ENCODE data around the gene ERGIC1.

ERGIC1 gene

GRCh38 chr5:172792701-172793570, 41.1 kb upstream of the ERGIC1 start:
- H3K36me3 ChIP-seq (ENCODE audit: control insufficient read depth in 1 of 2, insufficient read depth in 2 of 2, low read length in 2 of 2), result no peaks in the 10 kb centered on the region
- no peak overlapping the region for H3K4me3 ChIP-seq (ENCODE audit: low read depth in 1 of 2, low read length in 2 of 2)
- peaks cover 20% of the 10 kb centered on the region in 2 donors for H3K4me1 ChIP-seq (ENCODE audit: control insufficient read depth in 1 of 2, insufficient read depth in 2 of 2, low read length in 2 of 2)
- no peaks in the 10 kb centered on the region for H3K9me3 ChIP-seq (ENCODE audit: control insufficient read depth in 1 of 2, low read length in 2 of 2)
- H3K27me3 ChIP-seq (ENCODE audit: low read depth, low read length), result no peaks in the 10 kb centered on the region
- H3K27ac ChIP-seq (ENCODE audit: low read length), result peak overlapping the region; percentile 73

GRCh38 chr5:172793577-172794488, 40.2 kb upstream of the ERGIC1 start:
- Histone ChIP-seq H3K9me3 (ENCODE audit: control insufficient read depth in 1 of 2, low read length in 2 of 2) (no peaks in the 10 kb centered on the region), H3K27ac (ENCODE audit: low read length) (peak overlapping the region; percentile 73), H3K4me1 (ENCODE audit: control insufficient read depth in 1 of 2, insufficient read depth in 2 of 2, low read length in 2 of 2) (peaks cover 12 to 16% of the 10 kb centered on the region in 2 donors), H3K27me3 (ENCODE audit: low read depth, low read length) (no peaks in the 10 kb centered on the region), H3K36me3 (ENCODE audit: control insufficient read depth in 1 of 2, insufficient read depth in 2 of 2, low read length in 2 of 2) (no peaks in the 10 kb centered on the region), H3K4me3 (ENCODE audit: low read depth in 1 of 2, low read length in 2 of 2) (no peak overlapping the region)

GRCh38 chr5:172795318-172795977, 38.6 kb upstream of the ERGIC1 start:
- no peaks in the 10 kb centered on the region for H3K27me3 ChIP-seq (ENCODE audit: low read depth, low read length)
- H3K27ac ChIP-seq (ENCODE audit: low read length), result peak overlapping the region; percentile 65
- H3K9me3 ChIP-seq (ENCODE audit: control insufficient read depth in 1 of 2, low read length in 2 of 2), result no peaks in the 10 kb centered on the region
- no peak overlapping the region for H3K4me3 ChIP-seq (ENCODE audit: low read depth in 1 of 2, low read length in 2 of 2)
- H3K36me3 ChIP-seq (ENCODE audit: control insufficient read depth in 1 of 2, insufficient read depth in 2 of 2, low read length in 2 of 2), result no peaks in the 10 kb centered on the region
- peaks cover 0 to 8% of the 10 kb centered on the region in 2 donors for H3K4me1 ChIP-seq (ENCODE audit: control insufficient read depth in 1 of 2, insufficient read depth in 2 of 2, low read length in 2 of 2)

DNA sequence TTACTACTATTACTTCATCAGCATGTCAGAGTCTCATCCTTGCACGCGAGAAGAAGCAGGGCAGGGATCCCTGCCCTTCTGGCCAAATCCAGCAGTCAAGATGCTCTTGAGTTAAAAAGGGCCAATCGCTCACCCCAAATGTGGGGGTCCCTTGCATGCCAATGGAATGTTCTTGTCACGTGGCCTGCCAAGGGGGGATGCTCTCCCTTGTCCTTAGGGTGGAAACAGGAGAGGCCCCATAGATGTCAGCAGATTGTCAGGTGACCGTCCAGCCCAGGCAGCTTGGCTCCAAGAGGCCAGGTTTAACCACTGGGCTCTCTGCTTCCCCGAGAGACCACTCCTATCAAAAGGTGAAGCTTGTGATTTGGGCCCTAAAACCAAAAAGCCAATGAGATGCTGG, 37.7 kb upstream of the ERGIC1 start:
- Histone ChIP-seq H3K4me3 (ENCODE audit: low read depth in 1 of 2, low read length in 2 of 2) (no peak overlapping the region), H3K27me3 (ENCODE audit: low read depth, low read length) (no peaks in the 10 kb centered on the region), H3K27ac (ENCODE audit: low read length) (peak overlapping the region; percentile 65), H3K9me3 (ENCODE audit: control insufficient read depth in 1 of 2, low read length in 2 of 2) (no peaks in the 10 kb centered on the region), H3K4me1 (ENCODE audit: control insufficient read depth in 1 of 2, insufficient read depth in 2 of 2, low read length in 2 of 2) (peaks cover 0 to 8% of the 10 kb centered on the region in 2 donors), H3K36me3 (ENCODE audit: control insufficient read depth in 1 of 2, insufficient read depth in 2 of 2, low read length in 2 of 2) (no peaks in the 10 kb centered on the region)

DNA sequence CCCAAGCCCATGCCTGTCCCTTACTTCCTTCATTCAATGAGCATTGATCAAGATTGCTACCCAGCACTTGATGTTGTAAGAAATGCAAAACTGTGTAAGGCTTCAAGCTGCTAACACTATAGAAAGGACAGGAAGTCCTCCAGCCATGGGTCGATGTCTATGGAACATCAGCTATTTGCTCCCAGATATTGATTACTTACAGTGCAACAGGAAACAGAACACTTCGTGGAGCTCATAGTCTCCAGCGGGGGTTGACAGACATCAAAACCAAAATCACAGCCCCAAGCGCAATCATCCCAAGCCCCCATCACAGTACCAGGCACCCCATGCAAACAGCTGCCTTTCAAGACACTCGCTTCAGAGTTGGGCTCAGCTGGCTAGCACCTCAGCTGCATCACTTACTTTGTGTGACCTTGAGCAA, 36.3 kb upstream of the ERGIC1 start:
- Histone ChIP-seq H3K9me3 (ENCODE audit: control insufficient read depth in 1 of 2, low read length in 2 of 2) (no peaks in the 10 kb centered on the region), H3K27me3 (ENCODE audit: low read depth, low read length) (no peaks in the 10 kb centered on the region), H3K4me3 (ENCODE audit: low read depth in 1 of 2, low read length in 2 of 2) (no peak overlapping the region), H3K36me3 (ENCODE audit: control insufficient read depth in 1 of 2, insufficient read depth in 2 of 2, low read length in 2 of 2) (no peaks in the 10 kb centered on the region), H3K4me1 (ENCODE audit: control insufficient read depth in 1 of 2, insufficient read depth in 2 of 2, low read length in 2 of 2) (peaks cover 0 to 8% of the 10 kb centered on the region in 2 donors), H3K27ac (ENCODE audit: low read length) (peak overlapping the region; percentile 78)

- Histone ChIP-seq H3K27me3 (ENCODE audit: low read depth, low read length) (no peaks in the 10 kb centered on the region), H3K4me3 (ENCODE audit: low read depth in 1 of 2, low read length in 2 of 2) (no peak overlapping the region), H3K27ac (ENCODE audit: low read length) (peak overlapping the region; percentile 78), H3K9me3 (ENCODE audit: control insufficient read depth in 1 of 2, low read length in 2 of 2) (no peaks in the 10 kb centered on the region), H3K36me3 (ENCODE audit: control insufficient read depth in 1 of 2, insufficient read depth in 2 of 2, low read length in 2 of 2) (no peaks in the 10 kb centered on the region), H3K4me1 (ENCODE audit: control insufficient read depth in 1 of 2, insufficient read depth in 2 of 2, low read length in 2 of 2) (peaks cover 0 to 8% of the 10 kb centered on the region in 2 donors)
Observed at GRCh38 chr5:172798422-172799215, 35.4 kb upstream of the ERGIC1 start.

DNA sequence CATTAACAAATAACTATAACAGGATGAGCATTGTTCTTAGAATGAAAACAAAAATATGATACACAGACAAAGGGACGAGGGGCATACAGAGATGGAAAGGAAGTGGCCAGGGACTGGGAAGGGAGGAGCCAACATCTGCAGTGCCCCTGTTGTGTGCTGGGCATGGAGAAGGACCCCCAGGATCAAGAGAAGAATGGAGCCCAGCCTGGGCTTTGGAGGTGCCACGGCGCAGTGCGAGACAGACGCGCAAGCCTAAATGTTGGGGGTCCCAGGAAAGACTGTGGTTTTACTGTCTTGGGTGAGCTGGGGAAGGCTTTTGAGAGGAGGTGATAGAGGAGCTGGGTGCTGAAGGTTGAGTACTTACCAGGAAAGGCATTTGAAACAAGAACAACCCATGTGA, 34.6 kb upstream of the ERGIC1 start:
- no peaks in the 10 kb centered on the region for H3K27me3 ChIP-seq (ENCODE audit: low read depth, low read length)
- no peaks in the 10 kb centered on the region for H3K36me3 ChIP-seq (ENCODE audit: control insufficient read depth in 1 of 2, insufficient read depth in 2 of 2, low read length in 2 of 2)
- H3K27ac ChIP-seq (ENCODE audit: low read length), result peak overlapping the region; percentile 78
- no peak overlapping the region for H3K4me3 ChIP-seq (ENCODE audit: low read depth in 1 of 2, low read length in 2 of 2)
- no peaks in the 10 kb centered on the region for H3K9me3 ChIP-seq (ENCODE audit: control insufficient read depth in 1 of 2, low read length in 2 of 2)
- H3K4me1 ChIP-seq (ENCODE audit: control insufficient read depth in 1 of 2, insufficient read depth in 2 of 2, low read length in 2 of 2), result peaks cover 0 to 8% of the 10 kb centered on the region in 2 donors

- Histone ChIP-seq H3K9me3 (ENCODE audit: control insufficient read depth in 1 of 2, low read length in 2 of 2) (no peaks in the 10 kb centered on the region), H3K27me3 (ENCODE audit: low read depth, low read length) (no peaks in the 10 kb centered on the region), H3K27ac (ENCODE audit: low read length) (peak overlapping the region; percentile 78), H3K36me3 (ENCODE audit: control insufficient read depth in 1 of 2, insufficient read depth in 2 of 2, low read length in 2 of 2) (no peaks in the 10 kb centered on the region), H3K4me1 (ENCODE audit: control insufficient read depth in 1 of 2, insufficient read depth in 2 of 2, low read length in 2 of 2) (peaks cover 0 to 8% of the 10 kb centered on the region in 2 donors), H3K4me3 (ENCODE audit: low read depth in 1 of 2, low read length in 2 of 2) (no peak overlapping the region)
Observed at GRCh38 chr5:172800088-172800551, 33.9 kb upstream of the ERGIC1 start.

- Histone ChIP-seq H3K4me1 (ENCODE audit: control insufficient read depth in 1 of 2, insufficient read depth in 2 of 2, low read length in 2 of 2) (peaks cover 0 to 8% of the 10 kb centered on the region in 2 donors), H3K9me3 (ENCODE audit: control insufficient read depth in 1 of 2, low read length in 2 of 2) (no peaks in the 10 kb centered on the region), H3K4me3 (ENCODE audit: low read depth in 1 of 2, low read length in 2 of 2) (no peak overlapping the region), H3K27ac (ENCODE audit: low read length) (peak overlapping the region; percentile 37), H3K27me3 (ENCODE audit: low read depth, low read length) (no peaks in the 10 kb centered on the region), H3K36me3 (ENCODE audit: control insufficient read depth in 1 of 2, insufficient read depth in 2 of 2, low read length in 2 of 2) (no peaks in the 10 kb centered on the region)
Observed at GRCh38 chr5:172801179-172801671, 32.8 kb upstream of the ERGIC1 start.

DNA sequence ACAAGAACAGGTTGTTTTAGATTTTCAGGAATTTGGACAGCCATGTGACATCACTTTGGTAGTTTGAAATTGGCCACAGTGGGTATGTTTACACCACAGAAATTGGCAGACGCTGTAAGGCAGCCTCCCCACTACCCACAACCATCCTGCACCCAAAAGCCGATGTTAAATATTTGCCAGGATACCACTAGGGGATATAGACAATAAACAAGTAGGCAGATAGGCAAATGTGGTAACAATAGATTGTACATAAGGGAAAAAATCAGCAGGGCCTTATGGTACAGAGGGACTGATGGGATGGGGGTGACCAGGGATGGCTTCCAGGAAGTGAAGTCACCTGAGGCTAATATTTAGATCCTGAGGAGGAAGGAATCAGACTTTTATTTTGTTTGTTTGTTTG, 31.9 kb upstream of the ERGIC1 start:
- Histone ChIP-seq H3K36me3 (ENCODE audit: control insufficient read depth in 1 of 2, insufficient read depth in 2 of 2, low read length in 2 of 2) (no peaks in the 10 kb centered on the region), H3K9me3 (ENCODE audit: control insufficient read depth in 1 of 2, low read length in 2 of 2) (no peaks in the 10 kb centered on the region), H3K4me1 (ENCODE audit: control insufficient read depth in 1 of 2, insufficient read depth in 2 of 2, low read length in 2 of 2) (peaks cover 0 to 8% of the 10 kb centered on the region in 2 donors), H3K27me3 (ENCODE audit: low read depth, low read length) (no peaks in the 10 kb centered on the region), H3K4me3 (ENCODE audit: low read depth in 1 of 2, low read length in 2 of 2) (no peak overlapping the region), H3K27ac (ENCODE audit: low read length) (no peak overlapping the region)
